Neuronal stem cell (in vitro differentiated cells): ENCODE results near the gene KIFC3.

Source experiments
- DNase-seq: peaks from one replicate; pipeline ENCODE4 v3.0.0-alpha.2; 2013; ENCODE audit warnings: low spot score
- H2AFZ ChIP-seq: one replicate; pipeline ENCODE4 v1.6.1; 2013; ENCODE audit warnings: mild to moderate bottlenecking, low read length, inconsistent platforms
- H2AK5ac ChIP-seq: 2 replicates; pipeline ENCODE4 v1.6.1; 2013; ENCODE audit warnings: low read depth, mild to moderate bottlenecking, inconsistent platforms, low read length, moderate library complexity, mixed read lengths
- H2BK120ac ChIP-seq: 2 replicates; pipeline ENCODE4 v1.6.1; 2013; ENCODE audit warnings: low read depth, mild to moderate bottlenecking, inconsistent platforms, low read length, moderate library complexity, mixed read lengths
- H2BK12ac ChIP-seq: one replicate; pipeline ENCODE4 v1.6.1; 2013; ENCODE audit warnings: low read length, inconsistent platforms
- H2BK15ac ChIP-seq: 2 replicates; pipeline ENCODE4 v1.6.1; 2013; ENCODE audit warnings: mild to moderate bottlenecking, low read length, inconsistent platforms, mixed read lengths
- H2BK5ac ChIP-seq: one replicate; pipeline ENCODE4 v1.6.1; 2013; ENCODE audit warnings: inconsistent platforms, mild to moderate bottlenecking, low read length, moderate library complexity
- H3K14ac ChIP-seq: one replicate; pipeline ENCODE4 v1.6.1; 2013; ENCODE audit warnings: low read length, inconsistent platforms
- H3K18ac ChIP-seq: 2 replicates; pipeline ENCODE4 v1.6.1; 2013; ENCODE audit warnings: low read length, inconsistent platforms
- H3K23ac ChIP-seq: 2 replicates; pipeline ENCODE4 v1.6.1; 2013; ENCODE audit warnings: low read depth, mild to moderate bottlenecking, mixed read lengths, low read length, inconsistent platforms; ENCODE audit not compliant: poor library complexity
- H3K27ac ChIP-seq: replicated peaks from 3 replicates; pipeline ENCODE4 v1.5.1; 2013; ENCODE audit warnings: low read length, inconsistent platforms
- H3K27me3 ChIP-seq, 3 experiments: 2 replicates each; pipeline ENCODE4 v1.6.1; 2013; ENCODE audit warnings: low read length in 3 of 3, mild to moderate bottlenecking in 2 of 3, inconsistent platforms in 1 of 3, low read depth in 1 of 3, mixed read lengths in 1 of 3, moderate library complexity in 1 of 3; ENCODE audit not compliant: control insufficient read depth in 3 of 3, insufficient read depth in 3 of 3
- H3K36me3 ChIP-seq, 2 donors: replicated peaks in 1 of 2; 2 replicates each; pipeline ENCODE4 v1.6.1; 2013; ENCODE audit warnings: low read length in 2 of 2; ENCODE audit not compliant: control insufficient read depth in 2 of 2, insufficient read depth in 2 of 2
- H3K4ac ChIP-seq: 2 replicates; pipeline ENCODE4 v1.6.1; 2013; ENCODE audit warnings: inconsistent platforms, mild to moderate bottlenecking, low read length, moderate library complexity
- H3K4me1 ChIP-seq, 2 donors: 1 replicate in 1 of 2; 2 replicates in 1 of 2; pipeline ENCODE4 v1.6.1; 2013; ENCODE audit warnings: low read length in 2 of 2, low read depth in 1 of 2; ENCODE audit not compliant: control insufficient read depth in 2 of 2, insufficient read depth in 1 of 2
- H3K4me2 ChIP-seq: one replicate; pipeline ENCODE4 v1.6.1; 2013; ENCODE audit warnings: mild to moderate bottlenecking, low read length, inconsistent platforms; ENCODE audit not compliant: insufficient read depth, poor library complexity, severe bottlenecking
- H3K4me3 ChIP-seq, 2 donors: 2 replicates each; pipeline ENCODE4 v1.5.1; 2013; ENCODE audit warnings: low read length in 2 of 2, mild to moderate bottlenecking in 2 of 2, inconsistent platforms in 1 of 2, moderate library complexity in 1 of 2
- H3K79me1 ChIP-seq: one replicate; pipeline ENCODE4 v1.6.1; 2013; ENCODE audit warnings: low read depth, mild to moderate bottlenecking, inconsistent platforms, low read length, moderate library complexity
- H3K9ac ChIP-seq: one replicate; pipeline ENCODE4 v1.6.1; 2013; ENCODE audit warnings: mild to moderate bottlenecking, low read depth, low read length, inconsistent platforms; ENCODE audit not compliant: poor library complexity
- H3K9me3 ChIP-seq, 2 donors: replicated peaks in 1 of 2; 2 replicates each; pipeline versions ENCODE3 to v1.6.1; 2013; ENCODE audit warnings: low read length in 2 of 2, mild to moderate bottlenecking in 2 of 2, inconsistent platforms in 1 of 2, low read depth in 1 of 2, mixed read lengths in 1 of 2, moderate library complexity in 1 of 2; ENCODE audit not compliant: control insufficient read depth in 2 of 2, insufficient read depth in 1 of 2
- H4K8ac ChIP-seq: one replicate; pipeline ENCODE4 v1.6.1; 2013; ENCODE audit warnings: low read depth, mild to moderate bottlenecking, inconsistent platforms, low read length, moderate library complexity
- H4K91ac ChIP-seq: one replicate; pipeline ENCODE4 v1.6.1; 2013; ENCODE audit warnings: low read length, low read depth, mild to moderate bottlenecking, inconsistent platforms; ENCODE audit not compliant: poor library complexity
- WGBS, 2 donors: extraction: QIAGEN DNeasy Blood & Tissue Kit; methylation state at CpG; one replicate each; pipeline ENCODE4 v1.1.7; 2013; ENCODE audit warnings: missing lambda C conversion rate in 2 of 2, mixed read lengths in 1 of 2; ENCODE audit not compliant: insufficient read length in 2 of 2, insufficient replicate concordance in 1 of 2; ENCODE audit errors: extremely low coverage in 2 of 2; 5-methylcytosine and 5-hydroxymethylcytosine counted together

Gene KIFC3

GRCh38 chr16:57769541-57770145 lies 32.6 kb downstream of the KIFC3 start:
- Histone ChIP-seq H3K4me2 (no peak overlapping the region), H3K23ac (peak overlapping the region; percentile 73), H2BK15ac (peak overlapping the region; percentile 87), H2AK5ac (peak overlapping the region; percentile 88), H3K27ac (no peak overlapping the region), H2AFZ (no peak overlapping the region), H3K9me3 (no peaks in the 10 kb centered on the region), H3K18ac (no peak overlapping the region), H4K8ac (no peak overlapping the region), H3K4ac (no peak overlapping the region), H3K4me1 (peaks cover 0 to 1% of the 10 kb centered on the region in 2 donors), H4K91ac (no peak overlapping the region), H3K79me1 (no peaks in the 10 kb centered on the region), H3K9ac (no peak overlapping the region), H2BK5ac (no peak overlapping the region), H3K27me3 (no peaks in the 10 kb centered on the region), H3K4me3 (no peak overlapping the region), H2BK12ac (no peak overlapping the region), H2BK120ac (peak overlapping the region; percentile 61), H3K14ac (peak overlapping the region; percentile 89), H3K36me3 (no peaks in the 10 kb centered on the region)
- no peak for DNase-seq
- WGBS, 2 donors = no CpG with 5 or more reads among the region's 22 CpGs

GRCh38 chr16:57766714-57767348 lies 35.5 kb downstream of the KIFC3 start:
- Histone ChIP-seq H3K23ac (peak overlapping the region; percentile 68), H3K4me3 (peak overlapping the region in 1 of 2 donors; percentile 16), H3K9ac (peak overlapping the region; percentile 12), H3K4me2 (no peak overlapping the region), H3K36me3 (no peaks in the 10 kb centered on the region), H3K4me1 (peaks cover 3 to 8% of the 10 kb centered on the region in 2 donors), H2BK12ac (peak overlapping the region; percentile 75), H3K14ac (no peak overlapping the region), H3K27me3 (no peaks in the 10 kb centered on the region), H3K27ac (no peak overlapping the region), H4K91ac (no peak overlapping the region), H3K18ac (no peak overlapping the region), H4K8ac (no peak overlapping the region), H2BK15ac (no peak overlapping the region), H2AFZ (no peak overlapping the region), H2BK120ac (no peak overlapping the region), H3K9me3 (no peaks in the 10 kb centered on the region), H2BK5ac (no peak overlapping the region), H3K79me1 (no peaks in the 10 kb centered on the region), H2AK5ac (peak overlapping the region; percentile 34), H3K4ac (no peak overlapping the region)
- no CpG with 5 or more reads among the region's 15 CpGs for whole genome bisulfite sequencing, 2 donors
- DNase-seq = no peak

DNA sequence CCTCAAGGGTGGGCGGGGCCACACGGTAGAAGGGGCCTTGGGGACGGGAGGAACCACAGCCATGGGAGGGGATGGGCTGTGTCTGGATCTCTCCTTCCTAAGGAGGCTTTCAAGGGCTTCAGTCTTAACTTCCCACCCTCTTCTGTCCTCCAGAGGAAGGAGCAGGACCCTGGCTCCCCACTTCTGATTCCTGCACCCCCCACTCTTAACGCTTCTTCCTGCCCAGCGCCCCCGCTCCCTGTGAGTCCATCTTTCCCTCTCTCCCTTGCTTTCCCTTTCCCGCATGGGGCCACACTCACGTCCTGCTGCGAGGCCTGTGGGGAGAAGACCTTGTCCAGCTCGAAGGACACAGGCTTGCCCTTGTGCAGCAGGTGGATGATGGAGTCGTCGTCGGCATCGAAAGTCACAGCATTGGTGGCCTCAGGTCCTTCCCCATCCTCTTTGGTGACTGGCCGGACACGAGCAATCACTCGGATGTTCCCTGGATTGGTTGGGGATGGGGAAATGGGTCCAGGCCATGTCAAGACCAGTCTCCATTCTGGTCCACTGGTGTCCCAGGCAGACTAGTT lies 37.0 kb downstream of the KIFC3 start:
- DNase-seq = no peak
- Histone ChIP-seq H3K9me3 (no peaks in the 10 kb centered on the region), H3K36me3 (peaks cover 0 to 3% of the 10 kb centered on the region in 2 donors), H3K14ac (no peak overlapping the region), H3K4me3 (no peak overlapping the region), H4K8ac (no peak overlapping the region), H2BK5ac (peak overlapping the region; percentile 42), H3K9ac (no peak overlapping the region), H2BK12ac (no peak overlapping the region), H3K27ac (no peak overlapping the region), H3K79me1 (no peaks in the 10 kb centered on the region), H3K18ac (no peak overlapping the region), H4K91ac (no peak overlapping the region), H2AFZ (no peak overlapping the region), H3K4ac (no peak overlapping the region), H2BK15ac (no peak overlapping the region), H3K27me3 (no peaks in the 10 kb centered on the region), H3K4me1 (peaks cover 3 to 8% of the 10 kb centered on the region in 2 donors), H3K23ac (no peak overlapping the region), H3K4me2 (no peak overlapping the region), H2BK120ac (no peak overlapping the region), H2AK5ac (no peak overlapping the region)
- no CpG with 5 or more reads among the region's 17 CpGs for WGBS, 2 donors
